Endometrial microvascular endothelial cells (primary cell): ENCODE measurements around the gene PRDX3. TPM values are rescaled to one million over a fixed set of nuclear protein-coding genes. Genes with fewer than 3 reads are reported as not detected.
"Not testable (repeated sequence)": the region's sequence is repeated elsewhere in the genome, so short reads cannot be mapped to it uniquely, and the experiment has no call there.

Source experiments
- in situ Hi-C: cut with HindIII; loops from 2 replicates; pipeline ENCODE4 v1.10.0; 2017; ENCODE audit warnings: low sequenced_read_pairs, low pct_unique_long_range_greater_than_20kb; ENCODE audit errors: inconsistent ontology term
- total RNA-seq: library from RNA; depleted of rRNA; stranded (reverse); fragments of >200 nt; gene quantifications from one replicate; pipeline ENCODE4 v1.2.3, GENCODE V29; 2015; ENCODE audit errors: inconsistent ontology term

Gene PRDX3
- total RNA-seq, 1 donor from 2014 or later = 274 TPM

GRCh38 chr10:119137878-119138277, 40.7 kb downstream of the PRDX3 start:
- in situ Hi-C loops = not testable (repeated sequence)

- in situ Hi-C loops = no loop called here
These were observed 42.5 kb downstream of the PRDX3 start for GRCh38 chr10:119136084-119136483.

DNA sequence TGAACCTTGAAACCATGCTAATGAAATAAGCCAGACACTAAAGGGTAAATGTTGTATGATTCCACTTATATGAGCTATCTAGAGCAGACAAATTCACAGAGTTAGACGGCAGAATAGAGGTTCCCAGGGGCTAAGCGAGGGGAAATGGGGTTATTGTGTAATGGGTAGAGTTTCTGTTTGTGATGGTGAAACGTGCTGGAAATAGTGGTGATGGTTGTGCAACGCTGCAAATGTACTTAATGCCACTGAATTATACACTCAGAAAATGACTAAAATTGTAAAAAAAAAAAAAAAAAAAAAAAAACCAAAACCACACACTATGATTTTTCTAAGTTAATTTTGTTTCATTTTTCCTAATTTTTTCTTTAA, 43.1 kb downstream of the PRDX3 start:
- in situ Hi-C loops = no loop called here

- in situ Hi-C loops = no loop called here
These were observed 44.7 kb downstream of the PRDX3 start for GRCh38 chr10:119133949-119134348.

- in situ Hi-C loops = no loop called here
These were observed 45.9 kb downstream of the PRDX3 start for GRCh38 chr10:119132521-119133345.

DNA sequence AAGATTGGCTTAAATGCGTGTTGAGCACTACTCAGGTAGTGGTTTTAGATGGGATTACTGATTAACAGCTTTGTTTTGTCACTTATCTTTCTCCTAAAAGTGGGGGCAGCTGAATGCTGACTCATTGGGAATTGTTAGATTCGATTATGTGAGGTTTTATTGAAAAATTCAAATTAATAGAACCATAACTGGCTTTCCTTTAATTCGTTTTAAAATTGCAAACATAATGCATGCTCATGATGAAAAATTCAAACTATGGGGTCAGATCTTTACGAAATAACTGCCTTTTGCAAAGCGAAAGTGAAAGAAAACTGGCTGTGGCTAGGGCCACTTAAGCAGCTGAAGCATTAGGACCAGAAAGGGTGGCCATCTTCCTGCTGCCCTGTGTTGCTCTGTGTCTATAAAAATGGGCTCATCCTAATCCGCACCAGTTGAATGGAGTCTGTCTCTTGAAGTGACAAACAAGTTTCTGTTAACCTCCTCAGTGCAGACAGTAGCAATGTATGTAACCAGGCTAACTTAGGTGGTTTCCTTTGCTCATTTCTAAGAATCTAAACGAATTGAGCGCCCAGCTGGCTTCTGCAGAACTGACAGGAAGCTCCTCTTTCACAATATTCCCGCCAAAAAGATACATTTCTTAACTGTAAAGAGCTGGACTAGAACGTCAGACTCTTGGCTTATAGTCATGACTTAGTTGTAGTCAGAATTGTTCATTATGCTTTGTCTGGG, 46.9 kb downstream of the PRDX3 start:
- in situ Hi-C loops = no loop called here

GRCh38 chr10:119129721-119130120, 48.9 kb downstream of the PRDX3 start:
- in situ Hi-C loops = no loop called here

GRCh38 chr10:119125942-119126341, 52.7 kb downstream of the PRDX3 start:
- in situ Hi-C loops = no loop called here

GRCh38 chr10:119120875-119121274, 57.7 kb downstream of the PRDX3 start:
- in situ Hi-C loops = no loop called here

- in situ Hi-C loops = no loop called here
These were observed 58.2 kb downstream of the PRDX3 start for GRCh38 chr10:119120413-119120867.

DNA sequence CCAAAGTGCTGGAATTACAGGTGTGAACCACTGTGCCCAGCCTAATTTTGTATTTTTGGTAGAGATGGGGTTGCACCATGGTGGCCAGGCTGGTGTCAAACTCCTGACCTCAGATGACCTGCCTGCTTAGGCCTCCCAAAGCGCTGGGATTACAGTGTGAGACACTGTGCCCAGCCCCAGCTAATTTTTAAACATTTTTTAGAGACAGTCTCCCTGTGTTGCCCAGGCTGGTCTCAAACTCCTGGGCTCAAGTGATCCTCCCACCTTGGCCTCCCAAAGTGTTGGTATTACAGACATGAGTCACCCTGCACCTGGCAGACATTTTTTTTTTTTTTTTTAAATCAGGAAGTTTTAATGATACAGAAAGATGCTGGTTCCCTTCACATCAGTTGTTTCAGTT, 59.2 kb downstream of the PRDX3 start:
- in situ Hi-C loops = no loop called here

DNA sequence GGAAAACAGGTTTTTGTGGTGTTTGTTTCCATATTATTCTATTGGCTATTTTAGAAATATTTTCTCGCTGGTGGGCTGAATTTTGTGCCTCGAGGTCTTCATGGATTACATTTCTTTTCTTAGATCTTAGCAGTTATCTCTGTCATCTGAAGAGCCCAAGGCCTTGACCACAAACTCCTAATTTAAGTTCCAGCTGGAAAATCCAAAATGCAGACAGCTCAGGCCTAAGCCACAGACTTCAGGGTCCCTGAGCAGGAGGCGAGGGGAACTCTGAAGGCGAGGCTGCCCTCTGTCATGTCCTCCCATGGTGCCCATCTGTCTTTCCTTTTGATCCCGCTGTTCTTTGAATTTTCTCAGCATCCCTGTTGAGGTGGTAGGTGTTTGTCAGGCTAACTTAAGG, 60.4 kb downstream of the PRDX3 start:
- in situ Hi-C loops = no loop called here

Other genes with a start within 250 kb of the PRDX3 start
- gene NANOS1, start 149.1 kb downstream of the PRDX3 start, total RNA-seq = not detected
- gene EIF3A, start 98.0 kb downstream of the PRDX3 start, total RNA-seq = 87.0 TPM
- 86.5 TPM for gene DENND10, start 74.7 kb downstream of the PRDX3 start, total RNA-seq
- gene SFXN4, start 13.1 kb downstream of the PRDX3 start, total RNA-seq = 23.5 TPM
- 24.7 TPM for gene GRK5, start 28.8 kb upstream of the PRDX3 start, total RNA-seq